GM04503 (cell line): ENCODE results near the gene PSME2.

Experiments used
- DNase-seq: peaks from one replicate; pipeline ENCODE4 v3.0.0-alpha.2; 2012; ENCODE audit warnings: low read depth

PSME2 gene

DNA sequence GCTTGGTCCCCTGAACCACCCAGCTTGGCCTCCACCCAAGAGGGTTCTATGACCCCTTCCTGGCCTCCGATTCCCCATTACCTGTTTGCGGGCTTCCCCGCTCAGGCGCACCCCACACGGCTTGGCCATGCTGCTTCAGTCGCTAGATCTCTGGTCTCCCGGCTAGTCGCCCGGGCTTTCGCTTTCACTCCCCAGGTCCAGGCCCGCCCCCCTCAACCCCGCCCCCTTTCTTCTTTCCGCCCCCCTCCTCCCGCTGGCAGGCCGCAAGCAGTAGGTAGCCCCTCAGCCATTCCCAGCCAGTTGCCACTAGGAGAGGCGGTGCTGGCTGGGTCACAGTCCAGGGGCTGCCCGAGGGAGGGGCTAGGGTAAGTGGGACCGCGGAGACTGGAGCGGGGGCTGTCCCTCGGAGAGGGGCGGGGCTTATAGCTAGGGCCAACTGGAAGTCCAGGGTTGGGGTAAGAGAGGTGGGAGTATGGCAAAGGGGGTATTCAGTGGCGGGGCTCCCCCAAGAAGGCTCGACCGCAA is at the start of gene PSME2:
Gene PSME2 (minus strand): TSS at position 158 of the 525 bp plus-strand sequence. CDS start 29 bp downstream, at position 129.
- DNase-seq, result peak; percentile 73

DNA sequence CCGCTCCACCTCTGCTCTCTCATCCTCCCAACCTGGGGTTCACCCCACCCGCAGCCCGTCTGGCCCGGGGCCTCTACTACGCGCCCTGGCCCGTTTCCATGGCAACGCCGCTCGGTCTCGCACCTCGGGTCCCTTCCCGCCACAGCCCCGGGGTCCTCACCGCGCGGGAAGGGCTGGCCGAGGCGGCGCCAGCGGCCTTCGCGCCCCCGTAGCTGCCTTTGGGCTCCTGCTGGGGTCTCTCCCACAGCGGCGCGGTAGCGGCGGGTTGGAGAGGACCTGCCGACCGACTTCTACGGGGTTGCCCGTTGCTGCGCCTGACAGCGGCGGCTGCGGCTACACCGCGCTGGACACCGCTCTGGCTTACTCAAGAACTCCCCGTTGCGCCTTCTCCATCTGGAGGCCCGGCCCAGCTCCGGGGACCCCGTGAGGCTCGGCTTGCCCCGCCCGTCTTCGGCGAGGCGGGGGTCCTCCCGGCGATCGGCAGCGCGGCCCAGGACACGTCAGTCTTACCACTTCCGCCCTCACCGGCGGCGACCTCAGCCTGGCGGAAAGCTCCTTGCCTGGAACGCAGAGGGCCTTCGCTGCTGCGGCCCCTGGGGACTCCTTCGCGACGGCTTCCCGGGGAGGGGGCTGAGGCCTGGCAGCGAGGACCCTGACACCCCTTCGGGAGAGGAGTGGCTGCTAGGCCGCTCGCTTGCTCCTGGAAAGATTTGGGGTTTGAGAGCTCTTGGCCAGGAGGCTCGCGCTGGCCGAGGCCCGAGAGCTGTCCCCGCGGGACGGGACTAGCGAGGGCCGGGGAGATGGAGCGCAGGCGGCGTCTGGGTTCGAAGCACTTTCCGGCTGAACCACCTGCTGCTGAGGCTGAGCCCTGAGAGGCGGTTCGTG is 49.0 kb upstream of the PSME2 start, which contains the start of gene TM9SF1:
Gene TM9SF1 (minus strand): TSS at position 256 of the 885 bp plus-strand sequence. CDS start 422 bp downstream, outside the sequence.
- DNase-seq, result peak; percentile 37

- no peak for DNase-seq
Observed at GRCh38 chr14:24194873-24195185, 48.4 kb upstream of the PSME2 start.

GRCh38 chr14:24194186-24194872 is 47.9 kb upstream of the PSME2 start:
- no peak for DNase-seq

DNA sequence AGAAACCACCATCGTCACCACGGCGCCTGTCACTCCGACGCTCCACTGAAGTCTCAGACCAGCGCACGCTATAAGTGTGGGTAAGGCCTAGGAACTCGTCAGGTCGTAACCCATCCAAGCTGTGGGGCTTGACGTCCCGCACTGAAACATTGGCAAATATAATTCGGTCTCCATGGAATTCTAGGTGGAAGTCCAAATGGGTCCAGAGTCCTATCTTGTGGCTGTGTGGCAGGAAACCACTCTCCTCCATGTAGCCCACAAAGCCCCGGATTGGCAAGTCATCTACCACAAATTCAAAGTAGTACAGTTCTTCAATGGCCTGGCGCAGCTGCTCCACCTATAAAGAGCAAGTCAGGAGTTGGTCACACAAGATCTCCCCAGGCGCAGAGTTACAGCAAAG is 46.5 kb upstream of the PSME2 start:
- DNase-seq, result no peak

DNA sequence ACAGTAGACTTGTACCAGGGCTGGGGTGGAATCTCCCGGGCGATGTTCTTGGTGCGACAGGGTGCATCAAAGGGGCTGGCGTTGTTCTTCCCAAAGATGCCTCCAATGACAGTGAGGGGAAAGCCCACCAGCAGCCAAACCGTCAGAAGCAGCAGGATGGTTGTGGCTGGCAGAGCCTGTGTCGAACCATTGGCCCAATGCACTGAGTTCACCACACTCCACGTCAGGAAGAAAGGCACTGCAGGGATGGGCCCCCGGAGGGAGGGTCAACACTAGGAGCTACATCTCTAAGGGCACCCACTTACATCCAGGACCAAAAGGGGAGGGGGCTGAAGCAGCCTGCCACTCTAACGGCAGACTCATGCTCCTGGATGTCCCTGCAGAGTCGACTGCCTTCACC is 44.0 kb upstream of the PSME2 start:
- no peak for DNase-seq

- no peak for DNase-seq
Observed at GRCh38 chr14:24189460-24189859, 43.0 kb upstream of the PSME2 start.

- no peak for DNase-seq
Observed at GRCh38 chr14:24189059-24189375, 42.6 kb upstream of the PSME2 start.

DNA sequence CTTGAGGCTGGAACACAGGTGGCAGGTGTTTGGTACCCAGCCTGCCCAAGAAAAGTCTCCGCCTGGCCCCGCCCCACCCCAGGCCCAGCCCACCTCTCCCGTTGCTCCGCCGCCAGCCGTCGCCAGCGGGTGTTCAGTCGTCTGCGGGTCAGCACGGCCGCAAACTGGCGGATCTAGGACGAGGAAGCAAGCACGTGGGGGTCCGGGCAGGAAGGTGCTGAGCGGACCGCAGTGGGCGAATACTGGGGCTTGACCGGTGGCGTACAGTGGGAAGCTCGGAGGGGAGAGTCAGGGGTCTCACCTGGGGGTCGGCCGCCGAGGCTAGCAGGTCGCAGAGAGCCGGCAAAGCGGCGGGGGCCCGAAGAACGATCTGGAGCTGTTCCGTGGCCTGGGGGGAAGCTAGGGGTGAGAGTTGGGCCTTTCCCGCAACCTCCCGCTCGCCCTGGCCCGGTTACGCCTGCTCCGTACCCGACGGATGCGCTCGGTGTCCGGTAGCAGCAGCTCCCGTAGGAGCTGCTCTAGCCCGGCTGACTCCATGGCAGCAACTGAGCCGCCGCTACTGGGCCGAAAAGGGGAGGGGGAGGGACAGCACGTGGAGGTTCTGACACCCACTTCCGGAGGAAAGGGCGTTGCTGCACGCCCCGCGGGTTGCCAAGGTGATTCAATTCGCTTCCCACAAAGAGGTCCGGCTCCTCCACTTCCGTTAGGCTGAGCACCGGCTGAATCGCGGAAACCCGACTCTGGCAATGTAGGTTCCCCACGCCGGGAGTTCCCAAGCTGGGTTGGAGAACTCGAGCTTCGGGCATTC is 42.0 kb upstream of the PSME2 start, which contains the start of gene IPO4:
Gene IPO4 (minus strand): TSS at position 566 of the 808 bp plus-strand sequence. CDS start 29 bp downstream, at position 537.
- peak; percentile 79 for DNase-seq

GRCh38 chr14:24187539-24187915 is 41.1 kb upstream of the PSME2 start:
- no peak for DNase-seq

- no peak for DNase-seq
Observed at GRCh38 chr14:24186831-24187538, 40.6 kb upstream of the PSME2 start.

- DNase-seq, result no peak
Observed at GRCh38 chr14:24185741-24186140, 39.3 kb upstream of the PSME2 start.

DNA sequence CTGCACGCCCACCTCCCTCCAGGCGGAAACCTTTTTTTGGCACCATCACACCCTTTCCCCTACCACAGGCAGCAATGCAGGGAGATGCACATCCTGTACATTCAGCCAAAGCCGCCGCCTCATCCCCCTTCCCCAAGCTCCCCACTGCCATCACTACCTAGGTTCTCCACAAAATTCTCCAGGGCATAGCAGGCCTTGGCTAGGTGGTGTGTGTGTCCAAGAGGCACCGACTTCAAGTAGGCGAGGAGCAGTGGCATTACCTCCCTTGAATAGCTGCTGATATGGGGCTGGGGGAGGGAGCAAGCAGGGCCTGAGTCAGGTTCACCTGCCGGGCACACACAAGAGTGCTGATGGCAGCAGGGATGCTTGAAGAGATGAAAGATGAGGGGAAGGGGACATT is 38.6 kb upstream of the PSME2 start:
- no peak for DNase-seq

DNA sequence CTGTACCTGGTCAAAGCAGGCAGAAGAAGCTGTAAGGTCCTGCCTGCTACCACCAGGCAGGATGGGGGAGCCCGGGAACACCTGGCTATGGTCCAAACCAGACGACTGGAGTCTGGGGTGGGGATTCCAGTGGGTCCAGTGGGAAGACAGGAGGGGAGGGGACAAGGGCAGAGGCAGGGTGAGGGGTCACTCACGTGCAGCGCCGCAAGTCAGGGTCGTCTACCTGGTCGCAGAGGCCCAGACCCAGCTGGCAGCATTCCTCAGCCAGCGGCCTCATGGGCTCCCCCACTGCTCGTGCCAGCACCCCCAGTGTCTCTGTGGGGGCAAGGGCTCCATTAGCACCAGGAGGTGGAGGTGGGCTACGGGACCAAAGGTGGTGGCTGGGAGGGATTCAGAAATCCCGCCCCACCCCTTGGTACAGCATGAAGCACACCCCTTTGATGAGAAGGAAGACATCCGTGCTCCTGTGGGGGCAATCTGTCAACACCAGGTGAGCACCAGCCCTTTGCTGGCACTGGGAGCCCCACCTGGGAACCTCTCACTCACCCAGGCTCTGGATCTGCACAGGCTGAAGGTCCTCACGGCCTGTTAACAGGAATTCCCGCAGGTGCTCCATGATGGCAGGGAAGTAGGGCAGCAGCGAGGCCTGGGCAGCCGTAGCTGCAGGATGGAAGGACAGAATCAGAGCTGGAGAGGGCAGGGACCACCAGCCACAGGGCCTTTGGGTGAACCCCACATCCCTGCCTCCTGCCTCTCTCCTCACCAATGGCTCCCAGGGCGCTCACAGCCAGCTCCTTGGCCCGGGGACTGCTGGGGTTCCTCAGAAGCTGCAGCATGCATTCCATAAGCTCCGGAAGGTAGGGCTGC is 37.9 kb upstream of the PSME2 start:
- DNase-seq, result no peak

- no peak for DNase-seq
Observed at GRCh38 chr14:24183014-24183481, 36.6 kb upstream of the PSME2 start.

- no peak for DNase-seq
Observed at GRCh38 chr14:24182110-24182882, 35.9 kb upstream of the PSME2 start.

DNA sequence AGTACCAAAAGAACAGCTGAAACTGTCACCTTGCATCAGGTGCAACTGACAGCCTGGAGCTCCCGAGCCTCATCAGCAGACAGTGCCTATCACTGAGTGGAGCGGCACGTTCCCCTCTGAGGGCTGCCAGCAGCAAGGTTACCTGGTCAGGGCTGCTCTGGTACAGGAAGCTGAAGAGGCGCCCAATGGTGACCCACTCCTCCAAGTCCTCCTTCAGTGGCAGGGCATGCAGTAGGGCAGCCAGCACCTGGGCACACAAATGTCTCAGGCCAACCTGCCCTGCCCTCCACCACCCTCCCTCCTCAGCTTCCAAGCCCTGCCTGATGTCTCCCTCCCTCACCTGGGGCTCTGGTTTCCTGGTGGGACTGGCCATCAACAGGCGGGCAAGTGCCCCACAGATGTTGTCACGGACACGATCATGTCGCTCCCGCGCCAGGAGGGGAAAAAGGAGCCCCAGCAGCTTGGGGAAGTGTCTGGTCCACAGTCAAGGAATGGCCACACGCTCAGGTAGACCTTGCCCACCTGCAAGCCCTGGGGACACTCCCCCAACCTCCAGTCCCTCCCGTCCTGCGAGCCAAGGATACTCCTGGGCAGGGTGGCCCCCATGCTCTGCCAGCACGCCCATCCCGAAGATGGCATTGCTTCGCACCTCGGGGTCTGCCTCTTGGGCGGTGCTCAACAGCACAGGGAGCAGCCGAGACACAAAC is 35.1 kb upstream of the PSME2 start:
- DNase-seq, result no peak

GRCh38 chr14:24179961-24180796 is 33.8 kb upstream of the PSME2 start:
- peak; percentile 76 for DNase-seq
